GM18909 (cell line): ENCODE data around the gene GPR89A.
"Not testable (repeated sequence)": the region's sequence is repeated elsewhere in the genome, so short reads cannot be mapped to it uniquely, and the experiment has no call there.

ENCODE experiments used
- ATAC-seq: cut with Tn5 transposase; IDR thresholded peaks from one replicate; pipeline ENCODE4 v1.9.1; 2021; ENCODE audit warnings: mild to moderate bottlenecking; ENCODE audit not compliant: unreplicated experiment, poor library complexity

GPR89A gene

GRCh38 chr1:145607833-145608733 lies at the start of gene GPR89A:
TSS of gene GPR89A (plus strand) at chr1:145607988. CDS start at chr1:145608134, 146 bp downstream.
- peak; percentile 94 for ATAC-seq

DNA sequence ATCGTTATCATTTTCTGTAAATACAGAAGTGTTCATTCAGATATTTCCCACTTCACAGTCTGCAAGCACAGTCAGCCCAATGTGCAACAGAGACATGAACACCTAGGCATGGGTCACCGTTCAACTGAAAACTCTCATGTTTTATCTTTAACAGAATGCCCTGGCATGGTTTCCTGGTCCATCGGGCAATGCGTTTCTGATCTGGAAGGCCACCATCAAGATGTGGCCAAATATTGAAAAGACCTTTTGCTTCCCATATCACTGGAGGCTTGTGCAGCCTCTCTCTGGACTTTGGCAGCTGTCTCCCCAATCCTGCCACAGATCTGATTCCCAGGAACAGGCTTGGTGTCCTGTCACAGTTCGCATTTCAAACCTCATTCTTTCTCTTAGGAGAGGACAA lies 21.0 kb upstream of the GPR89A start:
- not testable (repeated sequence) for ATAC-seq

GRCh38 chr1:145590806-145591205 lies 17.0 kb upstream of the GPR89A start:
- not testable (repeated sequence) for ATAC-seq

DNA sequence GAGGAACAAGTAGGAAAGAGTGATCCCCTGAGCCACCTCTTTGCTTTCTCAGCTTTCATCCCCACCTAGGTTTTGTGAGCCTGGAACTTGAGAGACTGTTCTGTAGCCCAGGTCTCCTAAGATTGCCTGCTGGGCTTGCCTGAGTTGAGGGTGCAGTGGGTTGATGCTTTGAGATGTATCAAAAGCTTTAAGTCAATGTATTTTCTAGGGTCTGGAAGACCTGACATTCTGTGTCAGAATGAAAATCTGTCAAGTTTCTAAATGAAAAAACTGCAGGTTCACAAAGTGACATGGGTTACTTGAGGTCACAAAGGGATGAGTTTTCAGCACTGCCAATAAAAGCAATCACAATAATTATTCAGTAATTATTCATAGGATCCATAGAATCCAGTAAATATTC lies 15.4 kb upstream of the GPR89A start:
- not testable (repeated sequence) for ATAC-seq

DNA sequence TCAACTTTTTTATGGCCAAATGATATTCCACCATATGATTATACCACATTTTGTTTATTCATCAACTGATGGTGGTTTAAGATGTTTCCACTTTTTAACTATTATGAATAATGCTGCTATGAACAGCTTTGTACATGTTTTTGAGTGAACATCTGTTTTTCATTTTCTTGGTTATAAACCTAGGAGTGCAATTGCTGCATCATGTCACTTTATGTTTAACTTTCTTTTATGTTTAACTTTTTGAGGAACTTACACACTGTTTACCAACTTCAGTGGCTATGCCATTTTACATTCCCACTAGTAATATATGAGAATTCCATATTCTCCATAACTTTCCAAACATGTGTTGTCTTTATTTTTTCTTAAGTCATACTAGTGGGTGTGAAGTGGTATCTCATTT lies 12.4 kb upstream of the GPR89A start:
- ATAC-seq, result not testable (repeated sequence)

DNA sequence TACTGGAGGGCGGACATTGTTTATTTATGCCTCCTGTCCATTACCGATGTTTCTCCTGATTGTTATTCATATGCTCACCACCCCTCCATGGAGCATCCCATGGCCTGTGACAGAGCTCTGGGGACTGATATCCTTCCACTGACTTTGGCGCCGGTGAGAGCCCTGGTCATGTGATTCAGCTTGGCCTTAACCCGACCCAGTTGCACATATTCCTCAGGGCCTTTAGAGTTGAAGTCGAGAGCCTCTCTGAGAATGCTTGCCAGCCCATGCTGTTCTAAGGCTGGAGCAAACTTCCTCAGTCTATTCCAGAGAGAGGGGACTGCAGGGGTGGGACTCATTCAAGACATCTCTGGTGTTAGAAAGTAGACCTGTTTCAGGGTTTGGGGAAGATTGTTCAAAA lies 11.6 kb upstream of the GPR89A start:
- not testable (repeated sequence) for ATAC-seq

GRCh38 chr1:145599426-145599825 lies 8.4 kb upstream of the GPR89A start:
- ATAC-seq, result not testable (repeated sequence)

GRCh38 chr1:145601593-145601992 lies 6.2 kb upstream of the GPR89A start:
- no peak for ATAC-seq

DNA sequence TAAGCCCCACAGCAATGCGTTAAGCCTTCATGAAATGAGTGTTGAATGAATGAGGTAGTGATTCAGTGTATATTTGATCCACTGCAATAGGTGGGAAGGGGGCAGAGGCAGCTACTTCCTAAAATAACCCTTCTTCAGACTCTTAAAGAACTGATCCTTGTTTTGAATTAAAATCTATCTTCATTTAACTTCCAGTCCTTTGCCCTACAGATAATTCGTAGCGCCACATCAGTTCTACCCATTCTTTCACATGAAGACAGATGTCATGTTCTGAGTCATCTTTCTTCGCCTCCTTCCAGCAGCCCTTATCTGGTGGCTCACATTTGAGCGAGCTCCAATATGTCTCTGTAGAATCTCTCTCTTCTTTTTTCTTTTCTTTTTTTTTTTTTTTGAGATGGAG lies 948 bp upstream of the GPR89A start:
- ATAC-seq, result not testable (repeated sequence)

DNA sequence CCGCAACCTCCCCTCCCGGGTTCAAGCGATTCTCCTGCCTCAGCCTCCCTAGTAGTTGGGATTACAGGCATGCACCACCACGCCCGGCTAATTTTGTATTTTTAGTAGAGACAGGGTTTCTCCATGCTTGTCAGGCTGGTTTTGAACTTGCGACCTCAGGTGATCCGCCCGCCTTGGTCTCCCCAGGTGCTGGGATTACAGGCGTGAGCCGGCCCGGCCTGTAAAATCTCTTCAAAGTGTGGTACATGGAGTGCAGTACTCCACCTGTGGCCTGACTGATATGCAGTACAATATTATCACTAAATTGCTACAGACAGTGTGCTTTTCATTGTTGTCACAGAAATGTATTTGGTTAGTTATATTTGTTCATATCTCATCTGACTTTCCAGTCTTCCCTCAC lies 499 bp upstream of the GPR89A start:
- peak; percentile 3 for ATAC-seq

DNA sequence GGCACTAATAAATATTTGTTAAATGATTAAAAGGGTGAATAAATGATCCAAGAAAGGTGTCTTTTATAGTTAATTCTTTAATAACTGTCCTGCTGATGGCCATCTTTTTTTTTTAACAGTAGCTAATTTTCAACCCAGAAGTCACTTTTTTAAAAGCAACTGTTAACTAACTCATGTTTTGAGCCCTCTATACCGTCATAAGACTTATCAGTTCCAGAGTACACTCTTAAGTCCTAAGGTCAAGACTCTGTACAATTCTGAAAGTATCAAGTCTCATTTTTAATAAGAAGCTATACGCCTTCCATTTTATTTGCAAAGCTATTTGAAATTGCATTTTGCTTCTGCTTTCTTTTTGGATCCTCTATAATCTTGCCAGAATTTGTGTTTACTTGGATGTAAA lies 3.0 kb downstream of the GPR89A start:
- ATAC-seq, result not testable (repeated sequence)

DNA sequence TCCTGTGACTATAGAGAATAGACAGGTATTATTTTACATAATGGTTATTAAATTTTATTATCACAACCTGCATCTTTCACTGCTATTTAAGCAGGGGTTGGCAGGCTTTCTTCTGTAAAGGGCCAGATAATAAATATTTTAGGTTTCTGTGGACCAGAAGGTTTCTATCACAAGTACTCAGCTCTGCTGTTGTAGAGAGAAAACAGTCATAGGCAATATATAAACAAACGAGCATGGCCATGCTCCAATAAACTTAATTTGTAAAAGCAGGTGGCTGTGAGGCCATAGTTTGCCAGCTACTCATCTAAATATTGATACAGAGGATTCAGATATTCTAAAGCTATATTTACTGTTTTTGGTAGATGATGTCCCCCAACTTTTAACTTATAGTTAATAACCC lies 12.3 kb downstream of the GPR89A start:
- ATAC-seq, result not testable (repeated sequence)

DNA sequence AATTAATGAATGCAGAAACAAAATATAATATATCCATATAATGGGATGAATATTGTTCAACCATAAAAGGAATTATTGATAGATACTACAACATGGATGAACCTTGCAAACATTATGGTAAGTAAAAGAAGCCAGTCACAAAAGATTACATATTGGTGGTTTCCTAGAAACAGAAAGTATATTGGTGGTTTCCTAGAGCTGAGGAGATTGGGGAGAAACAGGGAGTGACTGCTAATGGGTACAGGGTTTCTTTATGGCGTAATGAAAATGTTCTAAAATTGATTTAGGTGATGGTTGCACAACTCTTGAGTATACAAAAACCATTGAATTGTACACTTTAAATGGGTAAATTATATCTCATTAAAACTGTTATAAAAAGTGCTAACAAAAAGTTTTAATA lies 14.4 kb downstream of the GPR89A start:
- ATAC-seq, result not testable (repeated sequence)

GRCh38 chr1:145636237-145636636 lies 28.4 kb downstream of the GPR89A start:
- not testable (repeated sequence) for ATAC-seq

GRCh38 chr1:145641886-145642285 lies 34.1 kb downstream of the GPR89A start:
- not testable (repeated sequence) for ATAC-seq

DNA sequence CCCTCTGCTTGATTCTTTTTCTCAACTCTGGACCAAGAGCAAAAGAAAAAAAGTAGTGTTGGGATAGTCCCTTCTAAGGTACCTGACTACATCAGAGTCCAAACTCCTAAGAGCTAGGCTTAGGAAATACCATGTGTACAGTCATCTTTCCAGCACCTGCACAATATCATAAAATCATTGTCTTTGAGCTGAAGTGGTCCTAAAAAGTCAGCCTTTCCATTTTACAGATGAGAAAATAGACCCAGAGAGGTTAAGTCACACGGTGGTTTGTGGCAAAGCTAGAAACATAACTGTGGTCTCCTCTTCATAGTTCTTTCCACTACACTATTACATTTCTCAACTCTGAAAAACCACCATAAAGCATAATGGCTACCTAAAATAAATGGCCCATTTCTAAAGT lies 36.2 kb downstream of the GPR89A start:
- ATAC-seq, result not testable (repeated sequence)

GRCh38 chr1:145656245-145656943 lies 48.6 kb downstream of the GPR89A start:
- not testable (repeated sequence) for ATAC-seq

- ATAC-seq, result not testable (repeated sequence)
These were observed 54.7 kb downstream of the GPR89A start for GRCh38 chr1:145662502-145662901.

GRCh38 chr1:145665015-145665414 lies 57.2 kb downstream of the GPR89A start:
- not testable (repeated sequence) for ATAC-seq

DNA sequence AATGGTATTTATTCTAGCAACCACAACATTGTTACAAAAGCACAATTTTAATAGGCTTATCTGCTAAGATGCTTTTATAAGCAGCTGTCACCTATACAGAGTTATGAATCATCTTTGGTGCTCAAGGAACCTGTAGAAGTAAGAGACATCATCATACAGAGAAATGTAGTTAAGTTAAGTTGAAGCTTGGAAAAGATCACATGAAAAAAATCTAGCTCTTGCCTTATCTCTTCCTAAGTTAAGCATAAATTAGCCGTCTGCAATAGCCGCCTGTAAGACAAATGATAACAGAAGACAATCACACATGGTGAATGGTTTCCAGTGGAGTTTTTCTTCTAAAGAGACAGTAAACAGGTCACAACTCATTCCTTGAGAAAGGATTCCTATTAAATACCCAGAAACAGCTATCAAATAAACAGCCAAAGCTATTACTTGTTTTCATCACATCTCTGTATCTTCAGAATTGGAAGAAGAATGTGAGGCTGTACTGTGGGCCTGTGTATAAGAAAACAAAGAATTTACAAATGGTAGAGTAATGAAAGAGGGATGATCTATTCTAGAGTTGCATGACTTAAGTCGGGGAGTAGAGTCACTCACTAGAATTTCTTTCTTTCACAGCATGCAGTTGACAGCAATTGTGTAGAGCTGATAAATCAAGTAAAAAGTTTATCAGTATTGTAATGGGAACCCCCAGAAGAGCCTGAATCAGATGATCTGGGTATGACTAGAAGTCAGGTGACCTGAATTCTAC lies 63.4 kb downstream of the GPR89A start:
- ATAC-seq, result not testable (repeated sequence)
